CD4-positive, alpha-beta T cell treated with Interleukin-17A for 1 hour (primary cell): Measurements from ENCODE around the gene PRKN.
"Not testable (repeated sequence)": the region's sequence is repeated elsewhere in the genome, so short reads cannot be mapped to it uniquely, and the experiment has no call there.

Experiments
- DNase-seq: peaks from one replicate; pipeline ENCODE4 v3.0.0-alpha.2; 2020

The PRKN gene

DNA sequence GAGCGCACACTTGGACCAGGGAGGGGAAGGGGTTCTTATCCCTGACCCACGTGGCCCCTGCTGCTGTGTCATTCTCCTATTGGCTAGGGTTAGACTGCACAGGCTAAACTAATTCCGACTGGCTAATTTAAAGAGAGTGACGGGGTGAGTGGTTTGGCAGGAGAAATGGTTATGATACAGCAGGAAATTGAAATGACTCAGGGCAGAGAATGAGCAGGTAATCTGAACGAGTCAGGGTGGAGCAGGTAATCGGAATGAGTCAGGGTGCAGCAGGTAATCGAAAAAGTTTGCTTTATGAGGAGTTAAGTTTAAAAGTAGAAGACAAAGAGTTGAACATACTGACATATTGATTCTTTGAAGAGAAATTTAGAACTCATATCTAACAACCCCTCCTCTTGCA, 1417.8 kb downstream of the PRKN start:
- not testable (repeated sequence) for DNase-seq

DNA sequence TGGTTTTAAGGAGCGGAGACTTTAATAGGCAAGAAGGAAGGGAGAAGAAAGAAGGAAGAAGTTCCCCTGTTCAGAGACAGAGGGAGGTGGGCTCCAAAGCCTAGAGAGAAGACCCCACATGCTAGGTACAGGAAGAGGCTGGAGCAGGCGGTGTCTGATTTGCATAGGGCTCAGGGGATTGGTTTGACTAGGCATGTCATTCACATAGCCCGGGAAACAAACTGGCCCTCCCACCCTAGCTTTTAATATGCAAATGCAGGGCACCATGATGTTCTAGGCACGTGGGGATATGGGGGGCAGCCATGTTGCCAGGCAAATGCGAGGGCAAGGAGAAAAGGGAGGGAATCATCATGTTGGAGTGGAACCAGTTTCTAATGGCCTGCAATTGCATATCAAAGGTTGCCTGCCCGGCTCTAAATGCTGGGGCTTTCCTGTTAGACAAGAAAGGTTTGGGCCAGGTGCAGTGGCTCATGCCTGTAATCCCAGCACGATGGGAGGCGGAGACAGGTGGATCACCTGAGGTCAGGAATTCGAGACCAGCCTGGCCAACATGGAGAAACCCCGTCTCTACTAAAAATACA, 1419.4 kb downstream of the PRKN start:
- no peak for DNase-seq

DNA sequence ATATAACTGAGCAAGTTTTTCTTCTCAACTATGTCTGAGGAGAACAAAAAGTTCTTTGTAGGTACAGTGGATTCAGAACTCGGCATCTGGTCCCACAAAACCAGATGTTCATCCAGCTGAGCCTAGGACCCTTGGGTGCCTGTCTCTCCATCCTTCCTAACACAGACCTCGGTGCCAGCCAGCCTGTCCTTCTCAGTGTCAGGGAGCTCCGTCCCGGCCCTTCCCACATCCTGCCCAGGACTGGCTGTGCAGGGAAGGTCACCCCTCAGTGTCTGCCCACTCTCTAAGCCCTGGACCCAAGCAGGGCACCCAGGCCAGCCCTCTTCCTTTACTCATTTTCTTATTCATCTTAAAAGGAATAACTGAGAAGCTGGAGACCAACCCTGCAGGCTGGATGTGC, 1421.7 kb downstream of the PRKN start:
- no peak for DNase-seq

DNA sequence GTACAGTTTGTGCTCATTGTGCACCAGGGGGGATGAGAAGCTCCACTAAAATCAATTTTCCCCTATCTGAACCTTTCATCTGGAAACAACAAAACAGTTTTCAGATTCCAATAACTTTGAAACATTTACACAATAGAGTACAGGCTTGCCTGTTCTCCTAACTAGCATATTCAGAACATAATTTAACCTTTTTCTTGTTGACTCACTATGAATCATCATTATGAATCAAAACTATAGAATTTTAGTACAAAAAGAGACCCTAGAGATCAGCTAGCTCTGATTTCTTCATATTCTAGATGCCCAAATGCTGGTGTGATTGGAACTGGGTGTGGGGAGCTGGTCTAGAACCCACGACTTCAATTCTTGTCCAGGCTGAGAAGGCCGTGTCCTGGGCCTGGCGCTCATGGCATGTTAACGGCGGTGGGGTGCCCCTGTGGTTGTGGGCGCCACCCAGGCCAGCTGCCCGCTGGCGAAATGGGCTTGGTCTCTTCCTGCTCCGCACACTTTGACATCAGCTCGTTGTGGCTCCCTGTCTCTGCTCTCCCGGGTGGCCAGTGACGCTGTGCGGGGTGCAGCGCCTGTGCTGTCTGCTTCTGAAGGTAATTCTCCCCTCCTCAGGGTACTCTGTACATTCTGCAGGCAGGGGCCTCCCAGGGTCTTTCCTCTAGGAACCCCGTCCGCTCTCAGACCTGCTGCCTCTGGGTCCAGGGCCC, 1423.8 kb downstream of the PRKN start:
- DNase-seq, result no peak

DNA sequence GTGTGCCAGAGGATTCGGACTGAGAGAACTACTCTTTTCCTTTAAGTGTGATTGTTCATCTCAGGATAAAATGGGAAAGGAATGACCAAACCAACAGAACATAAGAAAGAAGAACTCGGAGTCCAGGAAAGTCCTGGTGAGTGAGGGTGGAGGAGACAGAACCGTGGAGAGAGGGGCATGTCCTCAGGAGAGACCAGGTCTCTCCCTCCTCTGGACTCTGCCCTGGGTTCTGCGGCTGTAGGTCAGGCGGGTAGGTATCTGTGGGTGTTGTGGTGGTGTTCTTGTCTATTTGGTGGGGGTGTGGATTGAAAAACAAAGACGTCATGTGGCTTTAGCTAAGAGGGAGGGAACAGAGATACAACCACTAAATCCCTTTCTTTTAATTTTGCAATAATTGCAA, 1424.6 kb downstream of the PRKN start:
- no peak for DNase-seq

DNA sequence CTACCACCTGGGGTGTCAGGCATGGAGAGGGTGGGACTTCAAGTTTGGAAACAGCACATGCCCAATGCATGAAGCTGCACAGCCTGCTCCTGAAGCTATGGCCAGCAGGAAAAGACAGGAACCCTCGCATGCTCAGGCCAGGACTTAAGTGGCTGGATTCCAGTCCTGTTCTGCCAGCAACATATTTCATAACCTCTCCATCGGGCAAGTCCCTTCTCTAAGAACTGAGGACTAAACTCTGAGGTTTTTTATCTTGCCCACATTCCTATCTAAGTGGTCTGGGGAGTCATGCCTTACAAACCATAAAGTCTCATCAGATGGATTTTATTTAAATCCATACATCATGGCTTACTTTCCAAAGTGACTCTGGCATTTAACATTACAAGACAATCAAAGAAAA, 1426.2 kb downstream of the PRKN start:
- no peak for DNase-seq

DNA sequence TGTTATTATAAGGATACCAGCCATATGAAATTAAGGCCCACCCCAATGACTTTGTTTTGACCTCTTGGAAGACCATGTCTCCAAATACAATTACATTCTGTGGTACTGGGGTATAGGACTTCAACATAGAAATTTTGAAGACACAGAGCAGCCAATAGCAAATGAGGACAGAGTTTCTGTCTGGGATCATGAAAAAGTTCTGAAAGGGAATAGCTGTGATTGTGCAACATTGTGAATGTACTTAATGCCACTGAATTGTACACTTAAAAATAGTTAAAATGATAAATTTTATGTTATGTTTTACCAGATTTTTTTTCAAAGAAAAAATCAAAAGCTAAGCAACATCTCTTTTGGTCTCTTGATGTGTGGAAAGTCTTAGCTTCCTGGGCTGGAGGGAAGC, 1426.7 kb downstream of the PRKN start:
- DNase-seq, result no peak

DNA sequence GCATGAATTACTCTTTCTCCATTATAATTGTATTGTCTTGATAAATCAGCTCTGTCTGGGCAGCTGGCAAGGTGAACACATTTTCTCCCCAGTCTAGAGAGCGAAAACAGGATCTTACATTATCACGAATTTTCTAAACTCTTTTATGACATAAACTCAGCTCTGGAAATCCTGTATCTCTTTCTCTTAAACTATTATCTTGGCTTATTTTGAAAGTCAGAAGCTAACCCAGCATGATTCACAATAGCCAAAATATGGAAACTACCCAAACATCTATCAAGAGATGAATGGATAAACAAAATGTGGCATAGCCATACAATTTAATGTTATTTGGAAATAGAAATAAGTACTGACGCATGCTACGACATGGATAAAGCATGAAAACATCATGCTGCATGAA, 1427.8 kb downstream of the PRKN start:
- DNase-seq, result no peak
